Activated naive CD4-positive, alpha-beta T cell treated with anti-CD3 and anti-CD28 coated beads, Interleukin-2, amount 50 U/mL, for 16 hours (primary cell): ENCODE results near the gene SLCO1B1.
"Not testable (repeated sequence)": the region's sequence is repeated elsewhere in the genome, so short reads cannot be mapped to it uniquely, and the experiment has no call there.

Source experiments
- DNase-seq: peaks from one replicate; pipeline ENCODE4 v3.0.0-alpha.2; 2020

The SLCO1B1 gene

GRCh38 chr12:21130998-21131397 lies at the start of gene SLCO1B1:
Gene SLCO1B1, plus strand, starts transcription at chr12:21131194. Its CDS starts 10,381 bp downstream, at chr12:21141575.
- DNase-seq, result no peak

DNA sequence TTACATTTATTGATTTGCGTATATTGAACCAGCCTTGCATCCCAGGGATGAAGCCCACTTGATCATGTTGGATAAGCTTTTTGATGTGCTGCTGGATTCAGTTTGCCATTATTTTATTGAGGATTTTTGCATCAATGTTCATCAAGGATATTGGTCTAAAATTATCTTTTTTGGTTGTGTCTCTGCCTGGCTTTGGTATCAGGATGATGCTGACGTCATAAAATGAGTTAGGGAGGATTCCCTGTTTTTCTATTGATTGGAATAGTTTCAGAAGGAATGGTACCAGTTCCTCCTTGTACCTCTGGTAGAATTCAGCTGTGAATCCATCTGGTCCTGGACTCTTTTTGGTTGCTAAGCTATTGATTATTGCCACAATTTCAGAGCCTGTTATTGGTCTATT lies 46.2 kb upstream of the SLCO1B1 start:
- not testable (repeated sequence) for DNase-seq

DNA sequence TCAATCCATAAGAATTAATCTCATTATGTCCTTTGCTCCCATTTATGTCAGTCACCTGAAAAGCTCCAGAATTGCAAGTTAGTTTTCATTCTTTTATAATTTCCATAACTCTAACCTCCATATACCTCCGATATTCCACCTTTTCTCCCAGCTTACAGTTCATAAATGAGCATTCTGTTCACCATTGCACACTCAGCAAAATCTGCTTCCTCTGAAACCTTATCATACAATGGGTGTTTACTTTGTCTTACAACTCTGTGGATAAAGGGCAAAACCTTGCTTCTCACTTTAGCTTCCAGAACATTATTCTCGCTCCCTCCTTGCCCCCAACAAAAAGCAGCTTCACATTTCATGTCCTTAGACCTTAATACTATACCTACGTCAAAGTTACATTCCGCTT lies 19.3 kb upstream of the SLCO1B1 start:
- no peak for DNase-seq

- DNase-seq, result no peak
These were observed 17.7 kb upstream of the SLCO1B1 start for GRCh38 chr12:21113266-21113665.

DNA sequence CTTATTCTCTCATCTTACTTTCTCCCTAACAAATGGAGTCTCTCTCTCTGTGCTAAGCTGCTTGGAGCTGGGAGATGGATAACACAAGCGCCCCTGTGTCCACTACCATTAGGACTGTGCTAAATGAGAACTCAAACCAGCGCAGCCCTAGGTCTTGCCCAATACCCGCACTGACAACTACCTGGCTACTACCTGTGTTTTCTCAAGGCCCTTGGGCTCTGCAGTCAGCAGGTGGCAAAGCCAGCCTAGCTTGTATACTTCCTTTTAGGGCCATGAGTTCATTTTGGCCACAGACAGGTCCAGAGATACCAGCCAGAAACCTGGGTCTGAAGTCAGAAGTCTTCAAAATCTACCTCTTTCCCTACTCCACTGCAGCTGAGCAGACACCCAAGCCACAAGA lies 13.0 kb upstream of the SLCO1B1 start:
- no peak for DNase-seq

- DNase-seq, result no peak
These were observed 12.2 kb upstream of the SLCO1B1 start for GRCh38 chr12:21118760-21119159.

GRCh38 chr12:21129351-21129750 lies 1.6 kb upstream of the SLCO1B1 start:
- no peak for DNase-seq

GRCh38 chr12:21129906-21130305 lies 1.1 kb upstream of the SLCO1B1 start:
- DNase-seq, result no peak

DNA sequence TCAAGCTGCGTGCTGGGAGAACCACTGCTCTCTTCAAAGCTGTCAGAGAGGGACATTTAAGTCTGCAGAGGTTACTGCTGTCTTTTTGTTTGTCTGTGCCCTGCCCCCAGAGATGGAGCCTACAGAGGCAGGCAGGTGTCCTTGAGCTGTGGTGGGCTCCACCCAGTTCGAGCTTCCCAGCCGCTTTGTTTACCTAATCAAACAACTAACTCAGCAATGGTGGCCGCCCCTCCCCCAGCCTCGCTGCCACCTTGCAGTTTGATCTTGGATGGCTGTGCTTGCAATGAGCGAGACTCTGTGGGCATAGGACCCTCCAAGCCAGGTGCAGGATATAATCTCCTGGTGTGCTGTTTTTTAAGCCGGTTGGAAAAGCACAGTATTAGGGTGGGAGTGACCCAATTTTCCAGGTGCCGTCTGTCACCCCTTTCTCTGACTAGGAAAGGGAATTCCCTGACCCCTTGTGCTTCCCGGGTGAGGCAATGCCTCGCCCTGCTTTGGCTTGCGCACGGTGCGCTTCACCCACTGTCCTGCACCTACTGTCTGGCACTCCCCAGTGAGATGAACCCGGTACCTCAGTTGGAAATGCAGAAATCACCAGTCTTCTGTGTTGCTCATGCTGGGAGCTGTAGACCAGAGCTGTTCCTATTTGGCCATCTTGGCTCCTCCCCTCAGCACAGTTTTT lies 6.5 kb downstream of the SLCO1B1 start:
- not testable (repeated sequence) for DNase-seq

DNA sequence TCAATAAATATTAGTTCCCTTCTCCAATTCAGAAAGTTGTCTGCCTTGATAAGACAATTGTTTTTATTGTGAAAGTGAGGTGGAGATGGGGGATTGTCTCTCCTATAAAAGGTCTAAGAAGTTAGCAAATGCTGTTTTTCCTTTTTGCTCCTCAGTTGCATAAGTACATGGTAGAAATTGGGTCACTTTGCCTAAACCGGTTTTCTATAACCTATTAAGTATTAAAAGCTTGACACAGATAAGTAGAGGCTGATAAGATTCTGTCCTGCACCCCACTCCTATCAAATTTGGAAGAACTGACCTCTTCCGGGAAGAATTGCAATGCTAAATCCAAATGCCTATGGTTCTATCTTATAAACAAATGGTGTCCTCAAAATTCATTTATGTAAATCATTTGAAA lies 7.0 kb downstream of the SLCO1B1 start:
- no peak for DNase-seq

GRCh38 chr12:21144309-21144708 lies 13.3 kb downstream of the SLCO1B1 start:
- DNase-seq, result no peak

GRCh38 chr12:21149861-21150260 lies 18.9 kb downstream of the SLCO1B1 start:
- DNase-seq, result not testable (repeated sequence)

DNA sequence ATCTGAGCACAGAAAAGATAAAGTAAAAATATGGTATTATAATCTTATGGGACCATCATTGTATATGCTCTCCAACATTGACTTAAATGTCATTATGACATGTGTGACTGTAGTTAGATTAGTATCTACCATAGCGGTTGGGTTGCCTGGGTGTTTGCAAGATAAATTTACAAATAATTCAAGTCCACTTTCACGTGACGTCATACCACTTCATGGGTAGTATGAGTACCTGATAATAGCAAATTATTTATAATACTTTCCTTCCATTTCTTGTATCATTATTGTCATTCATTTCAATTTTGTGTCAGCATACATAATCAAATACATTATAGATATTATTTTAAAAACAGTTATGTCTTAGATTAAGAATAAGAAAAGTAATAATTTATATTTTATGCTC lies 20.2 kb downstream of the SLCO1B1 start:
- no peak for DNase-seq

DNA sequence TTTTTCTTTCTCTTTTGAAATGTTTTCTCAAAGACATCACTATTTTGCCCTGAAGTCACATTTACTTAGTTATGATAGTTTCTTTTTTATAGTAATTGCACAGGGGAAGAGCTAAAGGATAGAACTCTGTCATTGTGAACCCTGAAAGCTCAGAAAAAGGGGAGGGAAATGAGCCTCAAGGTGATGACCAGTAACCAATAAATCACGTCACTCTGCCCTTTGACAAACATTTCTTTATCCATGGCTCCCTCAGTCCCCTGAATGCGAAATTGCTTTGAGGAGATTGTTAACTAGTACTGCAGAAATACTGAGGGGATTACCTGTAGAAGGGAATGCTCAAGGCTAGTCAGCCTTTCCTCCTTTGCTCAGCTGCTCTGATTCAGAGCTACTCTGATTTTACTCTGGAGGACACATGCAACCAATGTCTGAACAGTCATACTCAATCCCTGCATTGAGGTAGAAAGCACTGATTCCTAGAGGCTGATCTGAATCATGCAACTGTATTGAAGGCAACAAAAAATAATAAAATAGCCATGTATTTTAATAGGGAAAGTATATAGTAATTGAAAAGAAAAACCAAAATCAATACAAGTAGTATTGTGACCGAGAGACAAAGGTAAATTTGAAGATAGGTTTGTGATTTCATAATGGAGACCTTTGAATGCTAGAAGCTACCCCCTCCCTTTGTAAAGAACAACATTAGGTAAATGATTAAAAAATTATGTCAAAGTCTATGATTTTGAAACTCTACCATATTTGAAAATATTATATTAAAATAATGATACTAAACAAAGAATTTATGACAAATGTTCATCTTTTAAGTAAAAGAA lies 24.7 kb downstream of the SLCO1B1 start:
- DNase-seq, result no peak

GRCh38 chr12:21165048-21165447 lies 34.1 kb downstream of the SLCO1B1 start:
- DNase-seq, result no peak

DNA sequence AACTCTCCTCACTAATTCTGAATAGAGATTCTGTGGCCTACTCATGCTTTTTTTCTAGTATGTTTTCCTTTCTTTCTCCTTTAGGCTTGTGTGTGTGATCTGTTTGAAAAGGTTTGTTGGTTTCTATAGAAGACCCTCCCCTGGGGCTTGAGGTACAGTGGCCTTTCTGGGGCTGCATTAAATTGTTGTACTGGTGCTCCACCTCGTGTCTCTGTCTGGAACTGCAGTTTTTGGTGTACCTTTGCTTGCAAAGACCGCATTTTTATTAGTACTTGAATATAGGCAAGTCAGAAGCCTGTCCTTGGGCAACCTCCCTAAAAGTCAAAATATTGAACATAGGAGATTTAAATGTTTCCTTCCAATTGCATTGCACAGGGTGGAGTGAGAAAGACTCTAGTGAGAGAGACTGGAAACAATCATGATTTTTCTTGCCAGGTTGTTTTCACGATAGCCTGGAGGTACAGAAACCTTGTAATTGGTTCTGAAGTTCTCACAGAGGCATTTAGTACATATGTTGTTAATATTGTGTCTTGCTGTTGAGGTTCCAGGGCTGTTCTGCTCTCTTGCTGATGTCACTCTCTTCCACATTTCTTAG lies 39.0 kb downstream of the SLCO1B1 start:
- no peak for DNase-seq

GRCh38 chr12:21172079-21172478 lies 41.1 kb downstream of the SLCO1B1 start:
- no peak for DNase-seq

- DNase-seq, result no peak
These were observed 52.8 kb downstream of the SLCO1B1 start for GRCh38 chr12:21183721-21184275.

DNA sequence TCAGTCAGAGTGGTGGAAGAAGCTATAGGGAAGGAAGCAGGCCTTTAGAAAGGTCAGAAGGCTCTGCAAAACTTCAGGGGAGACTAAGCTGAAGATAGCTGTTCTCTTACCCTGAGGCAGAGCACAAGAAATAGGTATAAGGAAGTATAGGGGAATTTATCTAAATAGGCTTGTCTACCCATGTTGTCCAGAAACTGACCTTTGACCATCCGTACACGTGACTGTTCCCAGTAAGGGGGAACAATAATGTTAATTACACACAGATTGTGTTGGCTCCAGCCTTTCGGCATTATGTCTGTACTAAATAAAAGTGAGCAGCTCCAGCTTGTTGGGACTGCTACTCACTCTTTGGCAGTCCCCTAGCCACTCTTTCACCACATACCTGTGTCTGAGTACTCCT lies 59.0 kb downstream of the SLCO1B1 start:
- no peak for DNase-seq

GRCh38 chr12:21214433-21214832 lies 83.4 kb downstream of the SLCO1B1 start:
- not testable (repeated sequence) for DNase-seq

- no peak for DNase-seq
These were observed 88.2 kb downstream of the SLCO1B1 start for GRCh38 chr12:21219206-21219605.

DNA sequence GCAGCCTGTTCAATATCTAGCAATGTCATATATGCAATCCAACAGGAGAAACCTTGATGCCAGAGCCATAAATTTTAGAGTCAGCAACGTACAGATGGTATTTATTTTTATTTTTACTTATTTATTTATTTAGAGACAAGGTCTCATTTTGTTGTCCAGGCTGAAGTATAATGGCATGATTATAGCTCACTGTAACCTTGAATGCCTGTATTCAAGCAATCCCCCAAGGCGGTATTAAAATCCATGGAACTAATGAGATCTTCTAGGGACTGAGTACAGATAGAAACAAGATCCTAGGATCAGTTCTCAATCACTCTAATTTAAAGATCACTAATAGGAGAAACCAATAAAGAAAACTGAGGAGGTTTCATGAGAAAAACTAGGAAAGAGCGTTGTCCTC lies 89.3 kb downstream of the SLCO1B1 start:
- no peak for DNase-seq

DNA sequence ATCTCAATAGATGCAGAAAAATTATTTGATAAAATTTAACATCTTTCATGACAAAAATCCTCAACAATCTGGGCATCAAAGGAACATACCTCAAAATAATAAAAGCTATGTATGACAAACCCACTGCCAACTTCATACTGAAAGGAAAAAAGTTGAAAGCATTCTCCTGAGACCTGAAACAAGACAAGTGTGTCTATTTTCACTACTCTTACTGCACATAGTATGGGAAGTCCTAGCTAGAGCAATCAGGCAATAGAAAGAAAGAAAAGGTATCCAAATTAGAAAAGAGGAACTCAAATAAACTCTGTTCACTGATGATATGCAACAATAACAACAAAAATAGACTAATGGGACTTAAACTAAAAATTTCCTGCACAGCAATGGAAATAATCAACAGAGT lies 90.1 kb downstream of the SLCO1B1 start:
- no peak for DNase-seq

GRCh38 chr12:21221778-21222177 lies 90.8 kb downstream of the SLCO1B1 start:
- no peak for DNase-seq
